ENCODE measurements around the gene MARVELD2. TPM values are rescaled to one million over a fixed set of nuclear protein-coding genes. Genes with fewer than 3 reads are reported as not detected.
A peak's percentile ranks its signal among the peaks of the same experiment; 100 is the strongest.

MARVELD2 gene
- total and polyA plus RNA-seq, 2 of the 13 experiments (the other 11 are each of a cell fraction or from before 2014, with no cell fraction given), result 11.1 to 15.4 TPM

DNA sequence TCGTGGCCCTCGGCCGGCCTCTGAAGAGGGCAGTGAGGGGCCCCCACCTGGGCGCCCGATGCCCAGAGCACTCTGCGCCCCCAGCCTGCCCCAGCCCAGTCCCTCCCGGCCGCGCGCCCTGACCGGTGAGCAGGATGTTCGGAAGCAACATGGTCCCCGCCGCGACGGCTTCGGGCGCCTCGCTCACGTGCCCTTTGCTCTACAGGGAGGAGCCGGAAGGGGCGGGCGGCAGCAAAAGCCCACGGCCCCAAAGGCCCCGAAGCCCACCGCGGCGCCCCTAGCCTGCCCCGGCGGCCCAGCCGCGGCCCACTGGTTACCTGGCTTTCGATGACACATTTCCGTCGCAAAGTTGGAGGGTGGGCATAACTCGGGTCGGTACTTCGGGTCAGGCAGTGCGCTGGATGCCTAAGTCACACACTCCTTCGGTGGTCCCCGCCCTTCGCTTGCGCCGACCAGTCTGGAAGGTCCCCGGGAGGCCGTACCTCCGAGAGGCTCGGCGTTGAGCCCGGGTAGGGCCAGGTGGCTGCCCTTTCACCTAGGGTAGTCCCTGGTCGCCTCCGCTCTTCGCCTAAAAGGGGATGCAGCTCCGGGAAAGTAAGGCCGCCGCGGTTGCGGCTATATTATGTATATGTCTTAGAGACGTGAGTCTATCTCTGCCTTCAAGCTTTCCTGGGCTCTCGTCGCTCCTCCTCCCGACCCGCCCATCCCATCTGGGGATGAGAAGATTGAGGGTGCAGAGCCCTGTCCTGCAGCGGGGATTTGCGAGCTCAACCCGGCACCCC, 45.4 kb upstream of the MARVELD2 start, which contains the start of the genes AK6, RAD17 and TAF9 (continued):
- TF ChIP-seq SNAI1 (CRISPR knock-in tag; IDR thresholded peaks at IDR 0.05; ENCODE audit: borderline replicate concordance), result no peak
- TF ChIP-seq ZNF552 (CRISPR knock-in tag; IDR thresholded peaks at IDR 0.05; ENCODE audit: borderline replicate concordance), result no peak
- no peak for TF ChIP-seq ZSCAN9 (CRISPR knock-in tag; IDR thresholded peaks at IDR 0.05; ENCODE audit: borderline replicate concordance)
- TF ChIP-seq ZBTB20 (CRISPR knock-in tag; IDR thresholded peaks at IDR 0.05; ENCODE audit: borderline replicate concordance, low read depth), result 0 out of 2 replicates have a peak, but pooled peaks have one; percentile 56
- TF ChIP-seq ZNF263 (CRISPR knock-in tag; IDR thresholded peaks at IDR 0.05), result 0 out of 2 replicates have a peak, but pooled peaks have one; percentile 22
- TF ChIP-seq ZNF615 (CRISPR knock-in tag; IDR thresholded peaks at IDR 0.05; ENCODE audit: borderline replicate concordance), result 0 out of 2 replicates have a peak, but pooled peaks have one; percentile 13
- TF ChIP-seq ZNF264 (CRISPR knock-in tag; IDR thresholded peaks at IDR 0.05), result no peak; the same call in 1 of the 2 replicates
- peak; percentile 61; the same call in 1 of the 2 replicates for TF ChIP-seq NFKB2 (CRISPR knock-in tag; IDR thresholded peaks at IDR 0.05; ENCODE audit: borderline replicate concordance)
- no peak for TF ChIP-seq NPAS2 (CRISPR knock-in tag; IDR thresholded peaks at IDR 0.05; ENCODE audit: borderline replicate concordance)
- TF ChIP-seq ZNF878 (CRISPR knock-in tag; IDR thresholded peaks at IDR 0.05), result peak; percentile 64; the same call in 1 of the 2 replicates
- TF ChIP-seq, protein P1, sequence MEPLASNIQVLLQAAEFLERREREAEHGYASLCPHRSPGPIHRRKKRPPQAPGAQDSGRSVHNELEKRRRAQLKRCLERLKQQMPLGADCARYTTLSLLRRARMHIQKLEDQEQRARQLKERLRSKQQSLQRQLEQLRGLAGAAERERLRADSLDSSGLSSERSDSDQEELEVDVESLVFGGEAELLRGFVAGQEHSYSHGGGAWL (CRISPR knock-in tag; IDR thresholded peaks at IDR 0.05), result peak; percentile 76
- no peak for TF ChIP-seq ZNF841 (CRISPR knock-in tag; IDR thresholded peaks at IDR 0.05; ENCODE audit: borderline replicate concordance)
- no peak for TF ChIP-seq NFKBIZ (CRISPR knock-in tag; IDR thresholded peaks at IDR 0.05)
- TF ChIP-seq, protein P2, sequence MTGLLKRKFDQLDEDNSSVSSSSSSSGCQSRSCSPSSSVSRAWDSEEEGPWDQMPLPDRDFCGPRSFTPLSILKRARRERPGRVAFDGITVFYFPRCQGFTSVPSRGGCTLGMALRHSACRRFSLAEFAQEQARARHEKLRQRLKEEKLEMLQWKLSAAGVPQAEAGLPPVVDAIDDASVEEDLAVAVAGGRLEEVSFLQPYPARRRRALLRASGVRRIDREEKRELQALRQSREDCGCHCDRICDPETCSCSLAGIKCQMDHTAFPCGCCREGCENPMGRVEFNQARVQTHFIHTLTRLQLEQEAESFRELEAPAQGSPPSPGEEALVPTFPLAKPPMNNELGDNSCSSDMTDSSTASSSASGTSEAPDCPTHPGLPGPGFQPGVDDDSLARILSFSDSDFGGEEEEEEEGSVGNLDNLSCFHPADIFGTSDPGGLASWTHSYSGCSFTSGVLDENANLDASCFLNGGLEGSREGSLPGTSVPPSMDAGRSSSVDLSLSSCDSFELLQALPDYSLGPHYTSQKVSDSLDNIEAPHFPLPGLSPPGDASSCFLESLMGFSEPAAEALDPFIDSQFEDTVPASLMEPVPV (CRISPR knock-in tag; IDR thresholded peaks at IDR 0.05), result no peak; the same call in 1 of the 2 replicates
- TF ChIP-seq, protein P3, sequence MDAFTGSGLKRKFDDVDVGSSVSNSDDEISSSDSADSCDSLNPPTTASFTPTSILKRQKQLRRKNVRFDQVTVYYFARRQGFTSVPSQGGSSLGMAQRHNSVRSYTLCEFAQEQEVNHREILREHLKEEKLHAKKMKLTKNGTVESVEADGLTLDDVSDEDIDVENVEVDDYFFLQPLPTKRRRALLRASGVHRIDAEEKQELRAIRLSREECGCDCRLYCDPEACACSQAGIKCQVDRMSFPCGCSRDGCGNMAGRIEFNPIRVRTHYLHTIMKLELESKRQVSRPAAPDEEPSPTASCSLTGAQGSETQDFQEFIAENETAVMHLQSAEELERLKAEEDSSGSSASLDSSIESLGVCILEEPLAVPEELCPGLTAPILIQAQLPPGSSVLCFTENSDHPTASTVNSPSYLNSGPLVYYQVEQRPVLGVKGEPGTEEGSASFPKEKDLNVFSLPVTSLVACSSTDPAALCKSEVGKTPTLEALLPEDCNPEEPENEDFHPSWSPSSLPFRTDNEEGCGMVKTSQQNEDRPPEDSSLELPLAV (CRISPR knock-in tag; conservative IDR thresholded peaks at IDR 0.05; ENCODE audit: low read depth), result no peak
- TF ChIP-seq AGO2 (optimal IDR thresholded peaks at IDR 0.05; ENCODE audit: low read depth, low read length), result peak; percentile 77
- TF ChIP-seq, protein P4, sequence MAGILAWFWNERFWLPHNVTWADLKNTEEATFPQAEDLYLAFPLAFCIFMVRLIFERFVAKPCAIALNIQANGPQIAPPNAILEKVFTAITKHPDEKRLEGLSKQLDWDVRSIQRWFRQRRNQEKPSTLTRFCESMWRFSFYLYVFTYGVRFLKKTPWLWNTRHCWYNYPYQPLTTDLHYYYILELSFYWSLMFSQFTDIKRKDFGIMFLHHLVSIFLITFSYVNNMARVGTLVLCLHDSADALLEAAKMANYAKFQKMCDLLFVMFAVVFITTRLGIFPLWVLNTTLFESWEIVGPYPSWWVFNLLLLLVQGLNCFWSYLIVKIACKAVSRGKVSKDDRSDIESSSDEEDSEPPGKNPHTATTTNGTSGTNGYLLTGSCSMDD (CRISPR knock-in tag; IDR thresholded peaks at IDR 0.05), result no peak
- no peak for TF ChIP-seq ZNF17 (CRISPR knock-in tag; IDR thresholded peaks at IDR 0.05)
- TF ChIP-seq, protein P5, sequence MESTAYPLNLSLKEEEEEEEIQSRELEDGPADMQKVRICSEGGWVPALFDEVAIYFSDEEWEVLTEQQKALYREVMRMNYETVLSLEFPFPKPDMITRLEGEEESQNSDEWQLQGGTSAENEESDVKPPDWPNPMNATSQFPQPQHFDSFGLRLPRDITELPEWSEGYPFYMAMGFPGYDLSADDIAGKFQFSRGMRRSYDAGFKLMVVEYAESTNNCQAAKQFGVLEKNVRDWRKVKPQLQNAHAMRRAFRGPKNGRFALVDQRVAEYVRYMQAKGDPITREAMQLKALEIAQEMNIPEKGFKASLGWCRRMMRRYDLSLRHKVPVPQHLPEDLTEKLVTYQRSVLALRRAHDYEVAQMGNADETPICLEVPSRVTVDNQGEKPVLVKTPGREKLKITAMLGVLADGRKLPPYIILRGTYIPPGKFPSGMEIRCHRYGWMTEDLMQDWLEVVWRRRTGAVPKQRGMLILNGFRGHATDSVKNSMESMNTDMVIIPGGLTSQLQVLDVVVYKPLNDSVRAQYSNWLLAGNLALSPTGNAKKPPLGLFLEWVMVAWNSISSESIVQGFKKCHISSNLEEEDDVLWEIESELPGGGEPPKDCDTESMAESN (CRISPR knock-in tag; conservative IDR thresholded peaks at IDR 0.05), result peak; percentile 68; the same call in 1 of the 2 replicates
- no peak for TF ChIP-seq ZNF557 (CRISPR knock-in tag; IDR thresholded peaks at IDR 0.05)
- TF ChIP-seq, protein P6, sequence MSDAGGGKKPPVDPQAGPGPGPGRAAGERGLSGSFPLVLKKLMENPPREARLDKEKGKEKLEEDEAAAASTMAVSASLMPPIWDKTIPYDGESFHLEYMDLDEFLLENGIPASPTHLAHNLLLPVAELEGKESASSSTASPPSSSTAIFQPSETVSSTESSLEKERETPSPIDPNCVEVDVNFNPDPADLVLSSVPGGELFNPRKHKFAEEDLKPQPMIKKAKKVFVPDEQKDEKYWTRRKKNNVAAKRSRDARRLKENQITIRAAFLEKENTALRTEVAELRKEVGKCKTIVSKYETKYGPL (CRISPR knock-in tag; IDR thresholded peaks at IDR 0.05), result no peak
- no peak for TF ChIP-seq ZNF33B (CRISPR knock-in tag; IDR thresholded peaks at IDR 0.05)

All from HepG2 (cell line).